Lower lobe of right lung (tissue), 2 donors: ENCODE measurements around the gene OSBPL2. TPM values are rescaled to one million over a fixed set of nuclear protein-coding genes. Genes with fewer than 3 reads are reported as not detected.

Experiments
- ATAC-seq, 2 donors: fragments of 200-7000 bp; cut with Tn5 transposase; one replicate each; pipeline ENCODE4 v1.9.1; 2020 to 2022; ENCODE audit warnings: mild to moderate bottlenecking in 2 of 2, moderate library complexity in 2 of 2
- DNase-seq: peaks from one replicate; pipeline ENCODE4 v3.0.0-alpha.2; 2020
- H3K27ac ChIP-seq: fragments of 200-600 bp; one replicate; pipeline ENCODE4 v1.8.0; 2022
- H3K27me3 ChIP-seq: fragments of 200-600 bp; one replicate; pipeline ENCODE4 v1.8.0; 2022; ENCODE audit warnings: low read depth
- H3K36me3 ChIP-seq: fragments of 200-600 bp; one replicate; pipeline ENCODE4 v1.8.0; 2022; ENCODE audit warnings: mild to moderate bottlenecking
- H3K4me1 ChIP-seq: fragments of 200-600 bp; one replicate; pipeline ENCODE4 v1.8.0; 2022
- H3K4me3 ChIP-seq: fragments of 200-600 bp; one replicate; pipeline ENCODE4 v1.8.0; 2022; ENCODE audit warnings: mild to moderate bottlenecking
- H3K9me3 ChIP-seq: fragments of 200-600 bp; one replicate; pipeline ENCODE4 v1.8.0; 2022
- intact Hi-C: fragments of 100-400 bp; cut with DNase I; formaldehyde crosslinking; loops from one replicate; pipeline ENCODE4 v1.11.0; 2022
- total RNA-seq: library from RNA; stranded (reverse); fragmentation: NEBNext Ultra II Directional; extraction: Animal tissue kit (Norgen Biotek cat#: 25700); gene quantifications from one replicate; pipeline ENCODE4 v1.2.1, GENCODE V29; 2021
- TF ChIP-seq, protein P1 (sequence below): fragments of 200-600 bp; IDR thresholded peaks from one replicate; pipeline ENCODE4 v1.8.0; 2022; ENCODE audit warnings: antibody characterized with exemption, mild to moderate bottlenecking
- donor health status: DM: no; HTN: yes; CAD: no; lungs with severe emphysema.

Gene OSBPL2
- total RNA-seq, 1 donor from 2014 or later: 56.0 TPM

DNA sequence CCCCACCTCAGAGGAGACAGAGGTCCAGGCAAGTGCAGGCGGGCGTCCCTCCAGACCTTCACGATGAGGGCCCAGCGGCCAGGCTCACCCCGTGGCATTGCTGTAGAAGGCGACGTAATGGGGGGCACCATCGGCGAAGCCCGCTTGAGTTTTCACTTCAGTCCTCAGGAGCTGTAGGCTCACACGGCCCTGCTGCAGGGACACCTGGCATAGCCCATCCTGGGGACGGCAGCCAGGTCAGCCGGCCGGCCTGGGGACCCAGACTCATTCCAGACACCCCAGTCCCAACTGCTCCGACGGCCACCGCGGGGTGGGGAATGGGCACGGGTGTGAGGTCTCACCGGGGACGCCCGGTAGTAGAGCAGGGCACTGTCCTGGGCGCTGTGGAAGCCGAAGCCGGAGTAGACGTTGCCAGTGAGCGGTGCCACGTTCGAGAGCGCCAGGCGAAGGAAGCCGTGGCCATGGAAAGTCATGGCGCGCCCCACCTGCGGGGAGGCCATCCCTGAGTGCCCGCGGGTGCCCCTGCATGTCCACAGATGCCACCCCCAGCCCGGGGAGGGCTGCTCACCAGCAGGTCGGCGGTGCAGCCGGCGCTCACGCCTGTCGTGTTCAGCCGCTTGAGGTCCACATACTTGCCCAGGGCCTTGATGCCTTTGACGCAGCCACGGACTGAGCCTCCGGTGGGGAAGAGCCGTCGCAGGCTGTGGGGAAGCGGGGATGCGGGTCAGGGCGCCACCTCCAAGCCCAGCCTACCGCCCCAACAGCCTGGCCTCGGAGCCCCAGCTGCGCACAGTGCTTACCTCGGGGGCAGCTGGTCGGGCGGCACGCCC is 73.7 kb downstream of the OSBPL2 start:
- H3K27ac ChIP-seq: no peak overlapping the region
- intact Hi-C loops: no loop called here
- no peaks in the 10 kb centered on the region for H3K27me3 ChIP-seq
- H3K36me3 ChIP-seq: peaks cover 92% of the 10 kb centered on the region
- H3K4me3 ChIP-seq: no peak overlapping the region
- DNase-seq (no peak), ATAC-seq (no peak)
- H3K9me3 ChIP-seq: no peaks in the 10 kb centered on the region
- TF ChIP-seq, protein P1, sequence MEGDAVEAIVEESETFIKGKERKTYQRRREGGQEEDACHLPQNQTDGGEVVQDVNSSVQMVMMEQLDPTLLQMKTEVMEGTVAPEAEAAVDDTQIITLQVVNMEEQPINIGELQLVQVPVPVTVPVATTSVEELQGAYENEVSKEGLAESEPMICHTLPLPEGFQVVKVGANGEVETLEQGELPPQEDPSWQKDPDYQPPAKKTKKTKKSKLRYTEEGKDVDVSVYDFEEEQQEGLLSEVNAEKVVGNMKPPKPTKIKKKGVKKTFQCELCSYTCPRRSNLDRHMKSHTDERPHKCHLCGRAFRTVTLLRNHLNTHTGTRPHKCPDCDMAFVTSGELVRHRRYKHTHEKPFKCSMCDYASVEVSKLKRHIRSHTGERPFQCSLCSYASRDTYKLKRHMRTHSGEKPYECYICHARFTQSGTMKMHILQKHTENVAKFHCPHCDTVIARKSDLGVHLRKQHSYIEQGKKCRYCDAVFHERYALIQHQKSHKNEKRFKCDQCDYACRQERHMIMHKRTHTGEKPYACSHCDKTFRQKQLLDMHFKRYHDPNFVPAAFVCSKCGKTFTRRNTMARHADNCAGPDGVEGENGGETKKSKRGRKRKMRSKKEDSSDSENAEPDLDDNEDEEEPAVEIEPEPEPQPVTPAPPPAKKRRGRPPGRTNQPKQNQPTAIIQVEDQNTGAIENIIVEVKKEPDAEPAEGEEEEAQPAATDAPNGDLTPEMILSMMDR: no peak
- H3K4me1 ChIP-seq: no peaks in the 10 kb centered on the region

DNA sequence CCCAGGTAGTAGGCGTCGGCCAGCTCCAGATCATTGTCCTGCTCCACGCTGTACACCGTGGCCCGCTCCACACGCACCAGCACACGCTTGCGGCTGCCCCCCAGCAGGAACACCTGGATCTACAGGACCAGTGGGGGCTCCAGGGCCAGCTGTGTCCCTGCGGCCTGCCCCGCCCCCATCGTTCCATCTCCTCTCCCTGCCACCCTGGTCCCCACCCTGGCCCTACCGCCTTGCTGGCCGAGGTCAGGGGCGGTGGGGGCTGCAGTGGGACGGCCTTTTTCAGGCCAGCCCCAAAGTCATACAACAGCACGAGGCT is 74.3 kb downstream of the OSBPL2 start:
- no peaks in the 10 kb centered on the region for H3K27me3 ChIP-seq
- DNase-seq (no peak), ATAC-seq (no peak)
- TF ChIP-seq, protein P1: no peak
- peaks cover 92% of the 10 kb centered on the region for H3K36me3 ChIP-seq
- H3K4me3 ChIP-seq: no peak overlapping the region
- H3K9me3 ChIP-seq: no peaks in the 10 kb centered on the region
- H3K4me1 ChIP-seq: no peaks in the 10 kb centered on the region
- intact Hi-C loops: no loop called here
- no peak overlapping the region for H3K27ac ChIP-seq

DNA sequence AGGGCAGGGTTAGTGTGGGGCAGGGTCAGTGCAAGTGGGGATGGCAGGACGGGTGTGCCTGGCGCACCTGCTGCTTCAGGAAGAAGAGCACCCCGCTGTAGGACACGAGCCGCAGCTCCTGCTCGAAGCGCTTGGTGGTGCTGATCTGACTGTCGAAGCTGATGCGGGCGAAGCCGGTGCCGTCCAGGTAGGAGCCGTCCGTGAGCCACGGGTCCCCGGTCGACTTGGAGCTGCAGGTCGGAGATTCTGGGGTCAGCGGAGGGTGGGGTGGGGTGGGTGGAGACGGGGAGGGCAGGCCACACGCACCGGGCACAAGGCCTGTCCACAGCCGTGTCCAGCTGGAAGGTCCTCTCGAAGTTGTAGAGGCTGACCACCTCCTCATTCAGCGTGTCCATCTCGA is 74.7 kb downstream of the OSBPL2 start:
- intact Hi-C loops: no loop called here
- Histone ChIP-seq H3K4me1 (no peaks in the 10 kb centered on the region), H3K4me3 (no peak overlapping the region), H3K27ac (no peak overlapping the region), H3K9me3 (no peaks in the 10 kb centered on the region), H3K36me3 (peaks cover 88% of the 10 kb centered on the region), H3K27me3 (no peaks in the 10 kb centered on the region)
- TF ChIP-seq, protein P1: no peak
- ATAC-seq: no peak
- DNase-seq: no peak

DNA sequence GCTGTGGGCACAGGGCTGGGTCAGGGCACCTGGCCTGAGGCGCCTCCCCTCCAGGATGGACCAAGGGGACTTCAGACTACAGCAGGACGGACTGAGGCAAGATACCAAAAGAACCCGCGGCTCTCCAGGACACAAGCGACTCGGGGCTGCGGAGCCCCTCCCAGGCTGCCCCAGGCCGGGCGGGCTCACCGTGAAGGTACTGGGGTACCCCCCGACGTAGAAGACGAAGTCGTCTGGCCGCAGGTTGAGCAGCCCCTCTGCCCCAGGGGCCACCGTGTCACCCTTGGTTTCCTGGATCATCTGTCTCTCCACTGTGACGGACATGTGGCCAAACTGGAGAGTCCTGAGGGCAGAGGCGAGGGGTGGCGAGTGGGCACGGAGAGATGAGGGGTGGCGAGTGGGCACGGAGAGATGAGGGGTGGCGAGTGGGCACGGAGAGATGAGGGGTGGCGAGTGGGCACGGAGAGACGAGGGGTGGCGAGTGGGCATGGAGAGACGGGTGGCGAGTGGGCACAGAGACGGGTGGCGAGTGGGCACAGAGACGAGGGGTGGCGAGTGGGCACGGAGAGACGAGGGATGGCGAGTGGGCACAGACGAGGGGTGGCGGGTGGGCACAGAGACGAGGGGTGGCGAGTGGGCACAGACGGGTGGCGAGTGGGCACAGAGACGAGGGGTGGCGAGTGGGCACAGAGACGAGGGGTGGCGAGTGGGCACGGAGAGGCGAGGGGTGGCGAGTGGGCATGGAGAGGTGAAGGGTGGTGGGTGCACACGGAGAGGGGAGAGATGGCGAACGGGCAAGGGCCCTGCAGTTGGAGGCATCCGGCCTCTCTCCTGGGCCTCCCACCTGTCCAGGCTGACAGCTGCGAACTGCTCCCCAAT is 75.4 kb downstream of the OSBPL2 start:
- intact Hi-C loops: no loop called here
- Histone ChIP-seq H3K27me3 (no peaks in the 10 kb centered on the region), H3K27ac (no peak overlapping the region), H3K4me1 (no peaks in the 10 kb centered on the region), H3K9me3 (no peaks in the 10 kb centered on the region), H3K4me3 (no peak overlapping the region), H3K36me3 (peaks cover 85% of the 10 kb centered on the region)
- DNase-seq (no peak), ATAC-seq (no peak)
- TF ChIP-seq, protein P1: no peak

DNA sequence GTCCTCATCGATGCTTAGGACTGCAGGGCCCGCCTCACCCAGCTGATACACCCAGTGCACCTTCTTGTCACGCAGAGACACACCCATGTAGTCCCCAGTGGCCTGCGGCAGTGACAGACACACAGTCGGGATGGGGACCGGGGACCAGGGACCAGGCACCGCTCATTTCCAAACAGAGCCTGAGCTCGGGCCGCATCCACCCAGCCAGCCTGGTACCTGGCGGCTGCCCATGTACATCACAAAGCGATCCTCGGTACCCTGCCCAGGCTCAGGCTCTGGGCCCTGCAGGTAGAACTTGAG is 76.0 kb downstream of the OSBPL2 start:
- no peak for DNase-seq
- H3K4me3 ChIP-seq: no peak overlapping the region
- no peak for ATAC-seq
- TF ChIP-seq, protein P1: no peak
- H3K27ac ChIP-seq: no peak overlapping the region
- no peaks in the 10 kb centered on the region for H3K9me3 ChIP-seq
- H3K27me3 ChIP-seq: no peaks in the 10 kb centered on the region
- H3K4me1 ChIP-seq: no peaks in the 10 kb centered on the region
- intact Hi-C loops: no loop called here
- peaks cover 86% of the 10 kb centered on the region for H3K36me3 ChIP-seq
